Measurements from ENCODE around the gene SEMA6B. TPM values are rescaled to one million over a fixed set of nuclear protein-coding genes. Genes with fewer than 3 reads are reported as not detected.
A peak's percentile ranks its signal among the peaks of the same experiment; 100 is the strongest.

The SEMA6B gene
- polyA plus RNA-seq, 1 experiment, result 0.66 TPM

DNA sequence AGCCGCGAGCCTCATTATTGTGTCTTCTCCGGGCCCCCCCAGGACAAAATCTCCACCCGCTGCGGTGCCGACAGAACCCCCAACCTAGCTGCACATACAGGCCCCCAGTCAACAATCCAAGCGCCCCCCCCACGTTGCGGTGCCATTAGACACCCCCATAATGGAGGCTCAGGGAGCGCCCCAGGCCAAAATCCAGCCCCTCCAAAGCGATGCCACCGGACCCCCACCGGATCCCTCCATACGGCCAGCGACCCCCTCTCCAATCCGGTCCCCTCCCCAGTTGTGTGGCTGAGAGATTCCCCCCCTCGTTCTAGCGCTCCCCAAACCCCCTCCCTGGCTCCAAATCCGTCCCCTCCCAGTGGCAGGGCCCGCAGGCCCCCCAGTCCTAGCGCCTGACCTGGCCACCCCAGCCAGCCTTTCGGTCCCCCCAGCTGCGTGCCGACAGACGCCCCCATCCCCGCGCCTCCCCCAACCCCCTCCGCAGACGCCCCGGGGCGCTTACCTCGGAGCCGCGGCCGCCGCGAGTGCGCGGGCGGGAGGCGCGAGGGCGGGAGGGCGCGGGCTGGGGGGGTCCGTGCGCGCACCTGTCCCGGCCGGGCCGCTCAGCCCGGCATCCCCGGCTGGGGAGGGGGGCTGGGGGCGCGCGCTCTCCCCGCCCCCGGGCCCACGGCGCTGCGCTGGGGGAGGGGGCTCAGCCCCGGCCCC is 21.6 kb upstream of the SEMA6B start:
- Histone ChIP-seq H3K9me3 (ENCODE audit: control insufficient read depth, insufficient read depth, low read length) (no peaks in the 10 kb centered on the region; the same call in 1 of the 2 replicates), H3K27me3 (ENCODE audit: control insufficient read depth, insufficient read depth, low read length) (peaks cover 42% of the 10 kb centered on the region), H3K4me3 (ENCODE audit: low read depth, low read length) (peak overlapping the region; percentile 27; the same call in 1 of the 2 replicates), H3K27ac (ENCODE audit: low read depth, low read length) (no peak overlapping the region)
- POLR2A ChIA-PET, result no interaction called here
- CTCF ChIA-PET, result interaction anchor here (0.7 kb wide), 1 partner anchor 87 kb away, joined by 3 read pairs; no protein-coding TSS in a partner anchor
- TF ChIP-seq, protein P1, sequence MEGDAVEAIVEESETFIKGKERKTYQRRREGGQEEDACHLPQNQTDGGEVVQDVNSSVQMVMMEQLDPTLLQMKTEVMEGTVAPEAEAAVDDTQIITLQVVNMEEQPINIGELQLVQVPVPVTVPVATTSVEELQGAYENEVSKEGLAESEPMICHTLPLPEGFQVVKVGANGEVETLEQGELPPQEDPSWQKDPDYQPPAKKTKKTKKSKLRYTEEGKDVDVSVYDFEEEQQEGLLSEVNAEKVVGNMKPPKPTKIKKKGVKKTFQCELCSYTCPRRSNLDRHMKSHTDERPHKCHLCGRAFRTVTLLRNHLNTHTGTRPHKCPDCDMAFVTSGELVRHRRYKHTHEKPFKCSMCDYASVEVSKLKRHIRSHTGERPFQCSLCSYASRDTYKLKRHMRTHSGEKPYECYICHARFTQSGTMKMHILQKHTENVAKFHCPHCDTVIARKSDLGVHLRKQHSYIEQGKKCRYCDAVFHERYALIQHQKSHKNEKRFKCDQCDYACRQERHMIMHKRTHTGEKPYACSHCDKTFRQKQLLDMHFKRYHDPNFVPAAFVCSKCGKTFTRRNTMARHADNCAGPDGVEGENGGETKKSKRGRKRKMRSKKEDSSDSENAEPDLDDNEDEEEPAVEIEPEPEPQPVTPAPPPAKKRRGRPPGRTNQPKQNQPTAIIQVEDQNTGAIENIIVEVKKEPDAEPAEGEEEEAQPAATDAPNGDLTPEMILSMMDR (IDR thresholded peaks at IDR 0.05; ENCODE audit: low read depth, low read length), result no peak
- no peak for DNase-seq (ENCODE audit: low read depth, low spot score)

DNA sequence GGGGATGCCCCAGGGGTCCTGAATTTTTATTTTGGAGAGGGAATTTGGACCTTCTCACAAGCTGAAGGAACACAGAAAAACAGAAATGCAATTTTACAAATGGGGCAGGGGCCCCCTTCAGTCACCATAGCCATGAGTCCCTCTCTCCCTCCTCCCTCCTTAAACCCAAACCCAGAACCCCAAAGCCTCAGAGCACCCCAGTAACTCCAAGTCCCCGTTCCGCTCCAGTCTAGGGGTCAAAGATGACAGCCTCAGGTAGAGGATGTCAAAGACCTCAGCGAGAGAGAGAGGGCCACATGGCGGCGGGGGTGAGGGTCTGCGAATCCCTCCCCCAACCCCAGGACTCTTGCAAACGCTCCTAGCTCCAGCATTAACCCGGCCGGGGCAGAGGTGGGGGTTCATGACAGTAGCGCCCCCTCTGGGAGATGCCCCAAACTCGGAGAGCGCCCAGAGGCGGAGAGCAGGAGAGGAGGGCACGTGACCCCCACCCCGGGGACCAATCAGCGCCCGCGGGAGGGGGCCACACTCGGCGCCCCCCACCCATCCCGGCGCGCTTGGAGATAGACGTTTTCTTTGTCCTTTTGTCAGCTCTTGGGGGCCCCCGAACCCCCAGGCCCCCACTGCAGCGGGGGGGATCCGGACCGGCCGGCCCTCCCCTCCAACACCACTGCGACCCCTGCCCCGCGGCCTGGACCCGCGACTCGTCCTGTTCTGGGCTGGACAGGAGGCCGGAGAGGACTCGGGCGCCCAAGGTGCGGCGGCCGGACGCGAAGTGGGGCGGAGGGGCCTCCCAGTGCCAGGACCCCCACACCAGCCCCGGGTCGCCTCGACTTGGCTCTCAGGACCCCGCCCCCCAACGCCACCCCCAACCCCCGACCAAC is 20.8 kb upstream of the SEMA6B start:
- TF ChIP-seq, protein P1 (IDR thresholded peaks at IDR 0.05; ENCODE audit: low read depth, low read length), result peak; percentile 29
- Histone ChIP-seq H3K9me3 (ENCODE audit: control insufficient read depth, insufficient read depth, low read length) (no peaks in the 10 kb centered on the region; the same call in 1 of the 2 replicates), H3K27ac (ENCODE audit: low read depth, low read length) (no peak overlapping the region), H3K27me3 (ENCODE audit: control insufficient read depth, insufficient read depth, low read length) (peaks cover 40% of the 10 kb centered on the region), H3K4me3 (ENCODE audit: low read depth, low read length) (no peak overlapping the region)
- no peak for DNase-seq (ENCODE audit: low read depth, low spot score)
- ChIA-PET CTCF (interaction anchor here (0.7 kb wide), 1 partner anchor 88 kb away, joined by 3 read pairs; no protein-coding TSS in a partner anchor), POLR2A (no interaction called here)

DNA sequence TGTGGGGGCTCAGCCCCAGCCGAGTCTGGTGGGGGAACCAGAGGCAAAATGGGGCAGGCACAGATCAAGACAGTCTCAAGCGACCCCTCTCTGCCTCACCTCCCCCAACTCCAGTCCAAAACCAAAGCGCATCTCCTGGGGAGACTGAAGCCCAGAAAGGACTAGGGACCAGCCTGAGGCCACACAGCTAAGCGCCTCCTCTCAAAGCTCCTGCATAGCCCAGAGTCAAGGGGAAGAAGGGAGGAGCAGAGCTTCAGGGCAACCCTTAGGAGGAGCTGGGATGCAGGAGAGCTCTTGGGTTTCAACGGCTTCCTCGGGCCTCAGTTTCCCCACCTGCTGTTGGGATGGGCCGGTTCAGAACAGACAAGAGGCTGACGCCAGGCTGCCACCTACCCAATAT is 19.9 kb upstream of the SEMA6B start:
- TF ChIP-seq, protein P1 (IDR thresholded peaks at IDR 0.05; ENCODE audit: low read depth, low read length), result no peak
- ChIA-PET CTCF (no interaction called here), POLR2A (no interaction called here)
- H3K27me3 ChIP-seq (ENCODE audit: control insufficient read depth, insufficient read depth, low read length), result peaks cover 31% of the 10 kb centered on the region
- H3K27ac ChIP-seq (ENCODE audit: low read depth, low read length), result no peak overlapping the region
- no peak overlapping the region for H3K4me3 ChIP-seq (ENCODE audit: low read depth, low read length)
- no peak for DNase-seq (ENCODE audit: low read depth, low spot score)
- no peaks in the 10 kb centered on the region; the same call in 1 of the 2 replicates for H3K9me3 ChIP-seq (ENCODE audit: control insufficient read depth, insufficient read depth, low read length)

DNA sequence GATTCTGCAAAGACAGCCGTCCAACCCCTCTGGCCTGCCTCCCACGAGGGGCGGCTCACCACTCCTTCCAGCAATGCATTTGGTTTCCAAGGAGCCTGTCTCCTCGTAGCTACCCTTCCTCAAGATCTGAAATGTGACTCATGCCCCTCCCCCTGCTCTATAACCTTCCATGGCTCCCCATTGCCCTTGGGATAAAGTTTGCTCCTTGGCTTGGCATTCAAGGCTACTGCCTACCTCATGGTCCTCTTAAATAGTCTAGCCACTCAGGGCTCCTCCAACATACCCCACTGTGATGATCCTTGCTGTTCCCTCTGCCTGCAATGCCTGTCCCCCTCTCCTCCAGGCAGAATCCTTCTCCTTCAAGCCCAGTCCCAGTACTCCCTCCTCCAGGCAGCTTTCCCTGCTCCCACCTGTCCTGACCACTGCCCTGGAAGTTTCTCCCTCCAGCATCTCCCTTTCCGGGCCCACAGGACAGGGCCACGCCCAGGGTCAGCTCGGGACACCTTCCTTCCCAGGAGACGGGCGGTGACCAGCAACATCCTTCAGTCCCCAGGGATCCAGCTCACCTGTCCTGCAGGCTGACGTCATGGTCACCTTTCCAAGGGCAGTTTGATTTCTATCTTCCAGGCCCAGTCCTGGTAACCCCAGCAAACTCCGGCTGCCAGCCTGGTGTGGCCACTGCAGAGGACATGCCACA is 19.2 kb upstream of the SEMA6B start:
- no peaks in the 10 kb centered on the region for H3K9me3 ChIP-seq (ENCODE audit: control insufficient read depth, insufficient read depth, low read length)
- ChIA-PET CTCF (interaction anchor here (0.7 kb wide), 1 partner anchor 58 kb away, joined by 3 read pairs; no protein-coding TSS in a partner anchor), POLR2A (no interaction called here)
- H3K27ac ChIP-seq (ENCODE audit: low read depth, low read length), result no peak overlapping the region
- no peak for DNase-seq (ENCODE audit: low read depth, low spot score)
- peaks cover 30% of the 10 kb centered on the region for H3K27me3 ChIP-seq (ENCODE audit: control insufficient read depth, insufficient read depth, low read length)
- TF ChIP-seq, protein P1 (IDR thresholded peaks at IDR 0.05; ENCODE audit: low read depth, low read length), result no peak
- H3K4me3 ChIP-seq (ENCODE audit: low read depth, low read length), result no peak overlapping the region

Data from AG04450 (cell line).